Head of caudate nucleus (tissue), 42 donors: Measurements from ENCODE around the gene SEC14L6.

Experiments used
- DNase-seq, 42 donors: peaks; one replicate each; pipeline versions ENCODE4 v3.0.0 to v3.0.0-alpha.2; 2020 to 2021; ENCODE audit warnings: mixed read lengths in 7 of 42
- intact Hi-C: fragments of 100-400 bp; cut with DNase I; formaldehyde crosslinking; loops from one replicate; pipeline ENCODE4 v1.15.0; 2022

Gene SEC14L6

DNA sequence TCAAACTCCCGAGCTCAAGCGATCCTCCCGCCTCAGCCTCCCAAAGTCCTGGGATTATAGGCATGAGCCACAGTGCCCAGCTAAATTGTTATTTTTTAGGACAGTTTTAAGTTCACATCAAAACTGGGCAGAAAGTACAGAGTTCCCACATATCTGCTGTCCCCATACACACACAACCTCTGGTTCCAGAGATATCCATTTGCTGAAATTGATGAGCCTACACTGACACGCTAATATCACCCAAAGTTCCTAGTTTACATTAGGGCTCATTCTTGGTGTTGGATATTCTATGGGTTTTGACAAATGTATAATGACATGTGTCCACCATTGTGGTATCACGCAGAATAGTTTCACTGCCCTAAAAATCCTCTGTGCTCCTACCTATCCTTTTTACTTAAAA is 38.3 kb downstream of the SEC14L6 start:
- DNase-seq = no peak
- intact Hi-C loops = no loop called here

- no peak for DNase-seq
- intact Hi-C loops = no loop called here
These were observed 38.9 kb downstream of the SEC14L6 start for GRCh38 chr22:30507670-30508069.

DNA sequence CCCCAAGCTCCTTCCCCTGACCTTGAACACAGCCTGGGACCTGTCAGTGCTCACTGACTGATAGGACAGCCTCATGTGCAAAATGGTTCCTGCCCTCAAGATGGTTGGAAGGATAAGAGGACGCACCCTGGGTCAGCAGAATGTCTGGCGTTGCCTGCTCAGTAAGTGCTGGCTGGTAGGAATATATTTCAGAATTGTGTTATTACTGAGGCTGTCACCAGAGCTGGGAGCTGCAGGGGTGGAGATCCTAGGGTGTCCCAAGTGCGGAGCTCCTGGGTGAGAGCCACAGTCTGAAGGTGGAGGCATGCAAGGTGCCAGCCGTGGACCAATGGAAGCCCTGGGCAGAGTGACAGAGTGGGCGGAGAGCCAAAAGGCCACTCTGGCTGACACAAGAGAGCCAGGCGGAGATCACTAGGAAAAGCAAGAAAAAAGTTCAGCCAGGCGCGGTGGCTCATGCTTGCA is 40.0 kb downstream of the SEC14L6 start:
- intact Hi-C loops = no loop called here
- DNase-seq = peak in 1 of 42 donors; percentile 39

GRCh38 chr22:30503551-30503950 is 43.0 kb downstream of the SEC14L6 start:
- no peak for DNase-seq

DNA sequence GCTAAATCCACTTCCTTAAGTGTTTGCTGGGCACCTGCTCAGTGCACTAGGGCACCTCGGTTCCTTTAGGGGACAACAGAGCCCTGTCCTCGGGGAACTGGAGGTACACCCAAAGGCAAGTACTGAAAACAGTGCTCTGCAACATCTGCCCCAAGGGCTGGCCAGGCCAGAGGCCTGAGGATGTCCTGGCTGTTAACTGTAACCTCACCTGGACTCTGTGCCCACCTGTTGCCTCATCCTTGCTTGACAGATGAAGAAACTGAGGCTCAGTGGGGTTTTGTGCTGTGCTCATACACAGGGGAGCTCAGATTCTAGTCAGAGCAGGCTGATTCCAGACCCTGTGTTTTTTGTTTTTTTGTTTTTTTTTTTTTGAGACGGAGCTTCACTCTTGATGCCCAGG is 43.6 kb downstream of the SEC14L6 start:
- DNase-seq = no peak
- intact Hi-C loops = no loop called here

More at GRCh38 chr22:30503551-30503950, 43.0 kb downstream of the SEC14L6 start:
- intact Hi-C loops = no loop called here

DNA sequence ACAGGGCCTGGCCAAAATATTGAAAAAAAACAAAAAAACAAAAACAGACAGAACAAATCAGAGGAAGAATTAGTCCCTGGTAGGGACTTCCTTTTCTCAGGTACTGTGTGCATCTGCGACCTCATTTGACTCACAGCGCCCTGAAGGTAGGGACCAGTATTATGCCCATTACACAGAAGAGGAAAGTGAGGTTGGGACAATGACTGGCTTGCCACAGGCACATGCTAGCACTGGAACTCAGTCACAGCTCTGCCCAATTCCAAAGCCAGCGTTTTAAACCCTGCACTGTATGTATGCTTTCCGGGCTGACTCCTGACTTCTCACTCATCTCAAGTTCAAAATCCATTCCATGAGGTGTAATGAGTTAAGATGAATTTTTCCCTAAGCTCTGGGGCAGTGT is 44.4 kb downstream of the SEC14L6 start:
- DNase-seq = no peak
- intact Hi-C loops = no loop called here

- intact Hi-C loops = no loop called here
- DNase-seq = no peak
These were observed 45.9 kb downstream of the SEC14L6 start for GRCh38 chr22:30500628-30501027.

DNA sequence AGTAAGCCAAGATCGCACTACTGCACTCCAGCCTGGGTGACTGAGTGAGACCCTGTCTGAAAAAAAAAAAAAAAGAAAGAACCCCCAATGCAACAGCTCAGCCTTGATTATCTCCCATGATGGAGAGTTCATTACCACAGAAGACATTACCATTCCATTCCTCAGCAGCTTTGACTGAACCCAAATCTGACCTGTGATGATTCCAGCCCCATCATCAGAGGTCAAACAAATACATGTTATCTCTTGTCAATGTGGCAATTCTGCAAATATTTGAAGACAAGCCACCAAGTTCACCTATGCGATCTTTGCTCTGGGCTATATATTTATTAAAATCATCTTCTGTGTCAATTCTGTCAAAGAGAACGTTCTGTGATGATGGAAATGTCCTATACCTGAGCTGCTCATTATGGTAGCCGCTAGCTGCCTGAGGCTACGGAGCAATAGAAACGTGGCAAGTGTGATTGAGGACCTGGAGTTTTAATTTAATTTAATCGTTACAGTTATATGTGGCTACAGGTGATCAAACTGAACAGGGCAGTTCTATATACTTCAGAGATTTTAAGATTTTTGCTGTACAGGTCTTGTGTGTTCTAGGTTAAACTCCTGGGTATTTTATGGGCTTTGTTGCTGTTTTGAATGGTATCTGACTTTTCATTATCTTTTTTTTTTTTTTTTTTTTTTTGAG is 48.9 kb downstream of the SEC14L6 start:
- intact Hi-C loops = no loop called here

DNA sequence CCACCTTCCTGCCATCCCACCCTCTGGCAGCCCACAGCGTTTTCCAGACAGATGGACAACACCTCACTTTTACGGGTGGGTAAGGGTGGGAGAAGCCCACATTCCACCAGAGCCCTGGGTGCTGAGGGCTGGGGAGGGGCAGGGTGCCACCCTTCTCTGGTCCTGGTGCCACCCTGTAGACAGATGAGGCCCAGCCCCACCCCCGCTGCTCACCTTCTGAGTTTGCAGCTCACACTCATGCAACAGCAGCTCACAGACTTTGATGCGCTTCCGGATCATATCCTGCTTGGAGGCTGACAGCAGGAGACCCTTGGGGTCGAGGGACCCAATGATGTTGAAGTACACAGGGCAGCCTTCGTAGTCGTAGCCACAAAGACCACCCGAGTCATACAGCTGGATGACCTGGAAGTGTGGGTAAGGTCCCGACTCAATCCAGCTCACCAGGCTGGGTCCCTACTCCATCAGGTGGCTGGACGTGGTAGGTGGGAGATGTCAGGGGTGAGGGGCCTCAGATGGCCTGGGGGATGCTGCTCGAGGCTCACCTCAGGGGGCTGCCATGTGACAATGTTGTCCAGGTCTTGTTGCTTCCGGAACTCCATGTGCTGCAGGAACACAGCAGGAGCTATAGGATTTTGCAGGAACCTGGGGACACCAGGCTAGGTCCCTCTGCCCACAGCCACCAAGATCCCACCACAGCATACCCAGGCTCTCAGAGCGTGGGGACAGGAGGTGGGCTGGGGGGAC is 51.3 kb downstream of the SEC14L6 start:
- intact Hi-C loops = no loop called here

More for the DNA sequence above, 48.9 kb downstream of the SEC14L6 start:
- DNase-seq = no peak

DNA sequence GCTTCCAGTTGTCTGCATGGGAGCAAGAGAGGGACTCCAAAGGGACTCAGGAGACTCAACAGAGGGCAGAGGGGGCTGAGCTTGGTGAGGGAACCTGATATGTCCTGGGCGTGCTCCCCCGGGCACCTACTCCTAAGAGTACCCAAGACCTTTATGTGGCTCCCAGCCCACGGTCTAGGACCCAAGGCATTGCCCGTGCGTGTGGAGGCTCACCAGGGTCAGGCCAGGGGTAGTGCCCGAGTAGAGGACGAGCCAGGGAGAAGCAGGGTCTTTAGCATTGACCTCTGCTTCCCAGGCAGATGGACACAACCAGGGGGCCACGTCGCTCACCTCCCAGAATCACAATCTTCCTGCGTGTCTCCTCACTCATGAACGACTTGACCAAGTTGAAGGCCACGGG is 54.4 kb downstream of the SEC14L6 start:
- intact Hi-C loops = no loop called here

More for the DNA sequence above, 51.3 kb downstream of the SEC14L6 start:
- no peak for DNase-seq

DNA sequence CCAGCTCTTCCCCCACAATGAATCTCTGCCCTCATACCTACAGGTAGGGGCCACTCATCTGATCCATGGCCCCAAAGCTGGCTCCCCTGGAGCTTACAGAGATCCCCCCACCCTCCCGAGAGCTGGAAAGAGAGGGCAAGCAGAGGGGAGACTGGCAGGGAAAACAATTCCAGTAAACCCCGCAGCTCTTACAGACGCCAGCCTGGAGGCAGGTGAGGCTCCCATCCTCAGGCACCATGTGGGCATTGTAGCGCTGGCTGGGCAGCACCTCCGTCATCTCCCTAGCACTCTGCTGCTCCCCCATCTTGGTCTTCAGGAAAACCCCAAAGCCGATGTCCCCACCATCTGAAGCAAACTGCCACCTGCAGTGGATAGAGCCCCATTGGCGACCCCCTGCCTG is 55.2 kb downstream of the SEC14L6 start:
- intact Hi-C loops = no loop called here
- no peak for DNase-seq

More for the DNA sequence above, 54.4 kb downstream of the SEC14L6 start:
- no peak for DNase-seq

GRCh38 chr22:30490399-30490798 is 56.1 kb downstream of the SEC14L6 start:
- intact Hi-C loops = no loop called here
- no peak for DNase-seq

GRCh38 chr22:30488121-30488520 is 58.4 kb downstream of the SEC14L6 start:
- DNase-seq = peak in 2 of 42 donors; percentile 9 to 22
- intact Hi-C loops = no loop called here

DNA sequence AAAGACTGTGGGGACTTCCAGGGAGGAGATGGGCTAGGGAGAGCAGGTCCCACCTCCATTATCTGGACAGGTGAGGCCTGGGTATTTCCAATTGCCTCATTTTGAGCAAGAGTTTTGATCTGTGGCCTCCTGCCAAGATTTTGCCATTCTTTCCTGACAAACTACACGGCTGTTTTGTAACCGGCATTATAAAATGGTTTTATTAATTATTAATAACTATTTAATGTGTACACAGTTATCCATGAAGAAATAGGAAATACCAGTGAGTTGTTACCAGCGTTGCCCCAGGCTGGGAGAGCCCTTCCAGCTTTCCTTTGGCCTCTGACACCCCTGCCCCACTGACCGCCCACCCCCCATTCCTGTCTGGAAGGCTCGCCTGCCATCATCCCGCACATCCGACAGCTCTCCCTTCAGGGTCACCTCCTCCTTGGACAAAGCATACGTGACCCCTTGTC is 59.9 kb downstream of the SEC14L6 start:
- no peak for DNase-seq
- intact Hi-C loops = no loop called here

DNA sequence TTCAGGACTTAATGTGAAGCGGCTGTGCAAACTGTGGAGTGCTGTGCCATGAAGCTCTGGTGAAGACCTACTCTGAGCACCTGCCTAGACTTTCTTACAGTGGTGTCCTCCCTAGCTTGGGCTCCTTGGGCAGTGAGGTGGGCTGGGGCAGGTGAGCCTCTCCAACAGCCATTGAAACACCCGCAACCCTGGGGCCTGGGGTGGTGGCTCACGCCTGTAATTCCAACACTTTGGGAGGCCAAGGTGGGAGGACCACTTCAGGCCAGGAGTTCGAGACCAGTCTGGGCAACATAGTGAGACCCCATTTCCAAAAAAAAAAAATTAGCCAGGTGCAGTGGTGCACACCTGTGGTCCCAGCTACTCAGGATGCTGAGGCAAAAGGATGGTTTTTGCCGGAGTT is 60.4 kb downstream of the SEC14L6 start:
- intact Hi-C loops = no loop called here
- no peak for DNase-seq

DNA sequence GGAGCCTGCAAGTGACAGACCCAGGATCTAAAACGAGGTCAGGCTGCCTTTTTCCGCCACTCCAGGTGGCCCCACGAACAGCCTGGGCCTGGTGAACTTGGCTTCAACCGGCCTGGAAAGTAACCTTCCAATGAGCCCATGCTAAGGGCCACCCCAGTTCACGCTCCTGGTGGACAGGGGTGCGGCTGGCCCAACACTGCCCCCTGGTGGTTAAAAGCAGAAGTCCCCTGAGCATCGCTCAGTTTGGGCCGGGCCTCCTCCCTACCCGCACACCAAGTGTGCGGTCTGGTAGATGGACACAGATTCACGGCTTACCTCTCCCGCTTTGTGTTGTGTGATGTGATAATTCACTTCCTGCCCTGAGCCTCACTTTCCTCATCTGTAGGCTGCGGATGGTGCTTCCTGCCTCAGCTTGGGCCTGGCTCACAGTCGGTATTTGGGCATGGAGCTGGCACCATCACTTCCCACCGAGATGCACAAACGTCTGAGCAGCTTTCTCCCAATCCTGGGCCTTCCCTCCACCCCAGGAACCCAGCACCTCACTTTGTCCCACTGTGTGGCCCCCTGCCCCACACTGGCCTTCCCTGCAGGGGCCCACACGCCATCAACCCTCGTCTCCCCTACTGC is 61.1 kb downstream of the SEC14L6 start:
- peak; percentile 18 to 90 (median 70) for DNase-seq

GRCh38 chr22:30483169-30483568 is 63.4 kb downstream of the SEC14L6 start:
- intact Hi-C loops = loop anchor here (5.0 kb wide), 1 partner anchor 91 kb away; no protein-coding TSS in a partner anchor
- peak in 12 of 42 donors; percentile 10 to 58 (median 28) for DNase-seq

More for the DNA sequence above, 61.1 kb downstream of the SEC14L6 start:
- intact Hi-C loops = no loop called here

DNA sequence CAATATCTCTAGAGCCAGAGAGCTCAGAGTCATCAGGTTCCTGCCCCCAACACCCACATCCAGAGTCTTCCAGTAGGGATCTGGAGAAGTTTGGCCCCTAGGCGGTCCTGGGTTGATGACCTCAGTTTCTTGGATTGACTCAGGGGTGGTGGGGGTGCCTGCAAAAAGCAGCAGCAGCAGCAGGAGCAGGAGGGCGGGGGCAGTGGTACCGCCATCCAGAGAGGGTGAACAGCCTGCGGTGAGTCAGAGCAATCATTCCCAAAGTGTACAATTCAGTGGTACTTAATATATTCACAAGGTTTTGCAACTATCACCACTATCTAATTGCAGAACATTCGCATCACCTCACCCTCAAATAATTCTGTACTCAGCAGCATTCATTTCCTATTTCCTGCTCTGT is 64.8 kb downstream of the SEC14L6 start:
- DNase-seq = peak in 41 of 42 donors; percentile 27 to 89 (median 62)
- intact Hi-C loops = loop anchor here (5.0 kb wide), 1 partner anchor 89 kb away; no protein-coding TSS in a partner anchor

- no peak for DNase-seq
- intact Hi-C loops = loop anchor here (5.0 kb wide), 1 partner anchor 88 kb away; no protein-coding TSS in a partner anchor
These were observed 66.6 kb downstream of the SEC14L6 start for GRCh38 chr22:30479981-30480380.
